Suprapubic skin (tissue), 4 donors: ENCODE results near the gene GSX2. TPM values are rescaled to one million over a fixed set of nuclear protein-coding genes. Genes with fewer than 3 reads are reported as not detected.

Experiments
- DNase-seq, 2 donors: peaks; one replicate each; pipeline ENCODE4 v3.0.0-alpha.2; 2019; ENCODE audit warnings: low spot score in 2 of 2
- H3K27ac ChIP-seq: fragments of 200-600 bp; sonication (generic); one replicate; pipeline ENCODE4 v1.5.1; 2019
- H3K27me3 ChIP-seq: fragments of 200-600 bp; sonication (generic); one replicate; pipeline ENCODE4 v1.5.1; 2019
- H3K36me3 ChIP-seq: fragments of 200-600 bp; sonication (generic); one replicate; pipeline ENCODE4 v1.5.1; 2019
- H3K4me1 ChIP-seq: fragments of 200-600 bp; sonication (generic); one replicate; pipeline ENCODE4 v1.5.1; 2019
- H3K4me3 ChIP-seq: fragments of 200-600 bp; sonication (generic); one replicate; pipeline ENCODE4 v1.5.1; 2019; ENCODE audit warnings: mild to moderate bottlenecking
- H3K9me3 ChIP-seq: fragments of 200-600 bp; sonication (generic); one replicate; pipeline ENCODE4 v1.5.1; 2019
- EP300 ChIP-seq: sonication (generic); formaldehyde crosslinking; IDR thresholded peaks from one replicate; pipeline ENCODE4 v1.6.1; 2017; ENCODE audit warnings: antibody characterized with exemption
- POLR2A ChIP-seq, 2 donors: fragments of 450-650 bp; IDR thresholded peaks; one replicate each; pipeline ENCODE4 v1.6.1; 2017; ENCODE audit warnings: antibody characterized with exemption in 2 of 2, mild to moderate bottlenecking in 2 of 2, moderate library complexity in 2 of 2
- POLR2AphosphoS5 ChIP-seq, 3 donors: sonication (generic); formaldehyde crosslinking; IDR thresholded peaks; one replicate each; pipeline ENCODE4 v1.6.1; 2017; ENCODE audit warnings: antibody characterized with exemption in 3 of 3
- WGBS: methylation state at CpG from one replicate; pipeline ENCODE4 v1.1.5; 2018; 5-methylcytosine and 5-hydroxymethylcytosine counted together
- total RNA-seq, 4 donors: library from RNA; depleted of rRNA; stranded (reverse); fragments of >200 nt; gene quantifications; one replicate each; pipeline ENCODE4 v1.1.0, GENCODE V29; 2016
- TF ChIP-seq, protein P1 (sequence below), 2 donors: fragments of 200-600 bp in 1 of 2; fragments of 450-650 bp in 1 of 2; sonication (generic) in 1 of 2; IDR thresholded peaks; one replicate each; pipeline ENCODE4 v1.5.1; 2016 to 2019; ENCODE audit warnings: antibody characterized with exemption in 2 of 2, mild to moderate bottlenecking in 1 of 2, moderate library complexity in 1 of 2

GSX2 gene
- total RNA-seq, 4 donors from 2014 or later, result 0.53 TPM; not detected in 3

DNA sequence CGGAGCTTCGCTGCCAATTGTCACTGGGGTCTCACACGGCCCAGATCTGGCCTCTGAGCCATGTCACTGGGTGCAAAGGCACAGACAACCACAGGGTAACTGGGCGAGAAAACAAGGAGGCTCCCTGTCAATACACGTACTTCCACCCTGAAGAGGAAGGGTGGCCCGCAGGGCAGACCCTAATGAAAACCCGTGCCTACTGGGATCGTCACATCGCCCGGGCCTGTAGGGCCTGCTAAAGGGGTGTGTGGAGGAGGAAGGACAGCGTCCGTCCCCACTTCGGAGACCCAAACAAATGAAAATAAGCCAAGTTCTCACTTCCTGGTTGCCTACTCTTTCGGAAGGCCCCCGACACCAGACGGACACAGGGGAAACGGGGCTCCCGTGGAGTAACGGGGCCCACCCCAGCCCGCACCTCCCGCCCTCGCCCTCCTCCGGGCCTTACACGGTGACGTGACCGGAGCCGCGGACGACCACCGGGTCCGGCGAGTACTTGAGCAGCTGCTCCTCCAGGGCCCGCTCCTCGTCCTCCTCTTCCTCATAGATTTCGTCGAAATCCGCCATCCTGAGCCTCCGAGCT lies 36.1 kb upstream of the GSX2 start:
- DNase-seq, result peak; percentile 80 to 81
- peak overlapping the region; percentile 97 for H3K27ac ChIP-seq
- under 1% methylated on average over 15 of the region's 38 CpGs for WGBS
- H3K27me3 ChIP-seq, result no peaks in the 10 kb centered on the region
- H3K4me3 ChIP-seq, result peak overlapping the region; percentile 74
- TF ChIP-seq EP300 (no peak), POLR2A (IDR thresholded peaks at IDR 0.05) (peak in 1 of 2 donors; percentile 12)
- H3K9me3 ChIP-seq, result no peaks in the 10 kb centered on the region
- peaks cover 69% of the 10 kb centered on the region for H3K4me1 ChIP-seq
- H3K36me3 ChIP-seq, result no peaks in the 10 kb centered on the region

DNA sequence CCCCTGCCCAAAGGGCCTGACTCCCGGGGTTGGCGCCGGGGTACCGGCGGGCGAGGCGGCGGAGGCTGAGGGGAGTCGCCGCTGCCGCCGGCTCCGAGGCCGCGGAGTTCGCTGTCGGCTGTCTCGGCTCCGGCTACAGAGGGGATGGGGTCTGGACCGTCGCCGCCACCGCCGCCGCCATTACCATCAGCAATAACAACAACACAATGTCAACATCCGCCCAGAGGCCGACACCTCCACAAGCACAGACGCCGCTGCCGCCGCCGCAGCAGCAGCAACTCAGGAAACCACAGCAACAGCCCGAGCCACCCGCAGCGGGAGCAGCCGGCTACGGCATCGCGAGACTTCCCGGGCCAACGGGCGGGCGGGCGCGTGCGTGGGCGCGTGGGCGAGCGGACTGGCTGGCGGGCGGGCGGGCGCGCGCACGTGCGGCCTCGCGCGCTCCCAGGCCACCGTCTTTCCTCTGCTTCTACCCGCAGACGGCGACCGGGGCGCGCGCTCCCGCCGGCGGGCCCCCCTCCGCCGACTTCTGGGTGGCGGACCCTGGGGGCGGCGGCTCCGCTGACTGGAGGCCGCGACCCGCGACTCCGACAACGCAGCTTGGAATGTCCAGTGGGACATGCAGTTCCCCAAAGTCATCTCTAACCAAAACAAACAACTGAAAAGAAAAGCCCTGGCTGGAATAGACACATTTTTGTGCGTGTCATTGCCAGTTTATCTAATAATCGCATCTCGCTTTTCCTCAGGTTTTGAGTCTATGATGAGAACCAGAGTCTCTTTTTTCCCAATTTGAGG lies 35.4 kb upstream of the GSX2 start, which contains the start of gene CHIC2:
CHIC2 (minus strand) TSS at position 289 of the 795 bp plus-strand sequence. CDS start 305 bp downstream, outside the sequence.
- H3K4me3 ChIP-seq, result peak within 1 kb of the TSS; percentile 74
- DNase-seq, result peak; percentile 96
- TF ChIP-seq POLR2A (IDR thresholded peaks at IDR 0.05) (peak; percentile 82 to 98), POLR2AphosphoS5 (IDR thresholded peaks at IDR 0.05) (peak; percentile 82 to 95 (median 85))
- TF ChIP-seq, protein P1, sequence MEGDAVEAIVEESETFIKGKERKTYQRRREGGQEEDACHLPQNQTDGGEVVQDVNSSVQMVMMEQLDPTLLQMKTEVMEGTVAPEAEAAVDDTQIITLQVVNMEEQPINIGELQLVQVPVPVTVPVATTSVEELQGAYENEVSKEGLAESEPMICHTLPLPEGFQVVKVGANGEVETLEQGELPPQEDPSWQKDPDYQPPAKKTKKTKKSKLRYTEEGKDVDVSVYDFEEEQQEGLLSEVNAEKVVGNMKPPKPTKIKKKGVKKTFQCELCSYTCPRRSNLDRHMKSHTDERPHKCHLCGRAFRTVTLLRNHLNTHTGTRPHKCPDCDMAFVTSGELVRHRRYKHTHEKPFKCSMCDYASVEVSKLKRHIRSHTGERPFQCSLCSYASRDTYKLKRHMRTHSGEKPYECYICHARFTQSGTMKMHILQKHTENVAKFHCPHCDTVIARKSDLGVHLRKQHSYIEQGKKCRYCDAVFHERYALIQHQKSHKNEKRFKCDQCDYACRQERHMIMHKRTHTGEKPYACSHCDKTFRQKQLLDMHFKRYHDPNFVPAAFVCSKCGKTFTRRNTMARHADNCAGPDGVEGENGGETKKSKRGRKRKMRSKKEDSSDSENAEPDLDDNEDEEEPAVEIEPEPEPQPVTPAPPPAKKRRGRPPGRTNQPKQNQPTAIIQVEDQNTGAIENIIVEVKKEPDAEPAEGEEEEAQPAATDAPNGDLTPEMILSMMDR (IDR thresholded peaks at IDR 0.05), result no peak
- H3K9me3 ChIP-seq, result no peaks in the 10 kb centered on the region
- WGBS, result 0% methylated on average over 12 of the region's 87 CpGs
- H3K27ac ChIP-seq, result peak within 1 kb of the TSS; percentile 97
- H3K4me1 ChIP-seq, result peaks cover 68% of the 10 kb centered on the region
- no peaks in the 10 kb centered on the region for H3K36me3 ChIP-seq
- no peaks in the 10 kb centered on the region for H3K27me3 ChIP-seq

DNA sequence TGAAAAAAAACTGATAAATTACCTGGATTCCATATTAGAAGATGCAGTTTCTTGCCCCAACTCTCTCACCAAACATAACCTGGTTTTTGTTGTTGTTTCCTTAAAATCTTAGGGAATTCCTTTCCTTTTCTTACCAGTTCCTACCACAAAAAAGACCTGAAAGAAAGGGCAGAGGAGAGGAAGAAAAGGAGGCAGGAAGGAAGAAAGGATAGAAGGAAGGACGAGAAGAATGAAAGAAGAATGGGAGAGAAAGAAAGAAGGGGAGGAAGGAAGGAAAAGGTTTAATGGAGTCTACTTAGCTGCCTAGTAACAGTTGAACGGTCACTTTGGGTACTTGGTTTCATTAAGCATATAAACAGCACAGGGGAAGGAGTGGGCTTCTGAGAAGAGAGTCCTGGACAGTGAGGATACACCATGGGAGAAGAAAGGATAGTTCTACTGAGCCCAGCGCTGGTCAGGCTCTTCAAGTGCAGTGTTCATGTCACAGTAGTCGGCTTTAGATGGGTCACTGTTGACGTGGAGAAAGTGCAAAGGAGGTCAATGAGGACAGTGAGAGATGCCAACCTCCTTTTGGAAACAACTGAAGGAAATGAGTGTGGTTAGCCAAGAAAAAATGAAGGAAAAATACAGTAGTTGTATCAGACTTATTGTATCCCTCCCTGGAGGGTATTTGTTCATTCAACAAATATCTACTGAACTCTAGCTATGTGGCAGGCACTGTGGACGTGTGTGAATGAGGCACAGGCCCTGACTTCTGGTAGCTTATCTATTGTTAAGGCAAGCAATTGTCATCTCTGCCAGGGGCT lies 34.5 kb upstream of the GSX2 start:
- peaks cover 58% of the 10 kb centered on the region for H3K4me1 ChIP-seq

DNA sequence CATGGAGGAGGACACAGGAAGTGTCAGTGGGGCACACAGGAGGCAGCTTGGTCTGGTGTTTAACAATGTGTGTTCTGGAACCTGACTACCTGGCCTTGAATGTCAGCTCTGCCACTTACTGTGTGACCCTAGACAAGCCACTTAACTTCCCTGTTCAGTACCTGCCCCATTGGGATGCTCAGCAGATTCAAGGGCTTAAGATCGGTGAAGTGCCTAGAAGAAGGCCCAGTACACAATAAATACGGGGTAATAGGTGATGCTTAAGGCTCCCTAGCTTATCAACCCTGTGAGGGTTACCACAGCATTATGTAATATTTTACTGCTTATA lies 33.9 kb upstream of the GSX2 start:
- H3K36me3 ChIP-seq, result no peaks in the 10 kb centered on the region
- H3K27me3 ChIP-seq, result no peaks in the 10 kb centered on the region
- H3K4me1 ChIP-seq, result peaks cover 52% of the 10 kb centered on the region
- no peaks in the 10 kb centered on the region for H3K9me3 ChIP-seq
- peak overlapping the region; percentile 97 for H3K27ac ChIP-seq
- no peak overlapping the region for H3K4me3 ChIP-seq
- no peak for DNase-seq
- WGBS, result 85% methylated on average over 2 of the region's 2 CpGs
- TF ChIP-seq POLR2AphosphoS5 (IDR thresholded peaks at IDR 0.05) (no peak), EP300 (no peak), POLR2A (IDR thresholded peaks at IDR 0.05) (no peak)
- TF ChIP-seq, protein P1 (IDR thresholded peaks at IDR 0.05), result no peak

More for the DNA sequence above, 34.5 kb upstream of the GSX2 start:
- Histone ChIP-seq H3K36me3 (no peaks in the 10 kb centered on the region), H3K27me3 (no peaks in the 10 kb centered on the region), H3K4me3 (peak overlapping the region; percentile 74), H3K9me3 (no peaks in the 10 kb centered on the region), H3K27ac (peak overlapping the region; percentile 97)
- WGBS, result 39% methylated on average over 6 of the region's 6 CpGs
- no peak for DNase-seq
- TF ChIP-seq, protein P1 (IDR thresholded peaks at IDR 0.05), result no peak
- peak in 1 of 3 donors; percentile 25 for TF ChIP-seq POLR2AphosphoS5 (IDR thresholded peaks at IDR 0.05)

DNA sequence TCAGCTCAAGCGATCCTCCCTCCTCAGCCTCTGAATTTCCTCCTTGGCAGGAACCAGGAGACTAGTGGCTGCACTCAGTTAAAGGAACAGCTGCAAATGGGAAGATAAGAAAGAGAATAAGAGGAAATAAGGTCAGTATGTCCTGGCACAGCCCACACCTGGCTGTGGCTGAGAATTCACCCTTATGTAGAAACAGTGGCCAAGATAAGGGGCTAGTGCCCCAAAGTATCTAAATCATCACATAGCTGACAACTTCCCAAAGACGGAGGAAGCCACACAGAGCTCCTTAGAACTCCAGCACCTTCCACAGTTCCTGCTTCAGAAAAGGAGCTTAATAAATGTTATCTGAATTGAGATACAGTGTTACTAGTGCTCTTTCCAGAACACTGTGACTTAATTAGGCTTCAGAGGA lies 33.2 kb upstream of the GSX2 start:
- H3K27me3 ChIP-seq, result no peaks in the 10 kb centered on the region
- H3K4me3 ChIP-seq, result no peak overlapping the region
- peak overlapping the region; percentile 97 for H3K27ac ChIP-seq
- H3K9me3 ChIP-seq, result no peaks in the 10 kb centered on the region
- 41% methylated on average over 2 of the region's 2 CpGs for WGBS
- H3K4me1 ChIP-seq, result peaks cover 46% of the 10 kb centered on the region
- no peaks in the 10 kb centered on the region for H3K36me3 ChIP-seq
- TF ChIP-seq, protein P1 (IDR thresholded peaks at IDR 0.05), result no peak
- TF ChIP-seq EP300 (no peak), POLR2A (IDR thresholded peaks at IDR 0.05) (no peak)
- DNase-seq, result no peak
